HL-60/S4 (cell line): ENCODE data around the gene IGSF21.

Experiments used
- in situ Hi-C: fragments of 300-500 bp; cut with MboI; formaldehyde crosslinking; loops from 2 replicates; pipeline ENCODE4 v1.14.3; 2022; ENCODE audit warnings: low sequenced_read_pairs

Gene IGSF21

DNA sequence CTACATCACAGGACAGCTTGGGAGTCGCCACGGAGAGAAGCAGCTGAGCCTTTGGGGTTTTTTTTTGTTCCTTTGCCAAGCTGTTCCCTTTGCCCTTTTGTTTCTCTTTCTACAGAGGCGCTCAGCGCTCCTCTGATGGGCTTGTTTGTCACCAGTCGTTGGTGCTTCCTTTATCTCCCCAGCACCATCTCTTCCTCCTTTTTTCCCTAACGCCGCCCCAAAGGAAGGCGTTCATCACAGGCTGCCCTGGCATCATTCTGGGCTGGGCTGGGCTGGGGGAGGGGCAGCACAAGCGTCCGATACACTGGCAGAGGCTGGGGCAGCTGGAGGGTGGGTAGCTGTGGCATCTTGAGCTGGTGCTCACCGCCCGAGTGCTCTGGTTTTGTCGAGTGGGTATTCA, 10.5 kb downstream of the IGSF21 start:
- in situ Hi-C loops, result no loop called here

DNA sequence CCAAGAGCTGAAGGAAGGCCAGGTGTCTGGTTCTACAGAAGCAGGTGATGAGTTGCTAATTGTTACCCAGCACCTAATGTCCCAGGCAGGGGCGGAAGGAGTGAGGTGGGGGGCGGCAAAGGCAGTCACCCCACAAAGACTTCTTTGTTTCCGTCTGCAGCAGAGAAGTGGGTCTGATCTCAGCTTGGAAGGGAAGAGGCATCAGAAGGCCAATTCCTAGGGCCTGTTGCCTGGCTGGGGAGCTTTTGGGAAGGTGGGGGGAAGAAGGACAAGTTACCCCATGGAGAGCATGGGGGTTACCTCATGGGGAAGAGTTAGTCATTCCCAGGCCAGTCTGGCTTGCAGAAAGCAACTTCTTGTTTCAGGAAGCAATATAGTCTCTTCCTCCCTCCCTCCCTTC, 10.9 kb downstream of the IGSF21 start:
- in situ Hi-C loops, result no loop called here

- in situ Hi-C loops, result no loop called here
Measured at GRCh38 chr1:18119289-18119688, 11.7 kb downstream of the IGSF21 start.

- in situ Hi-C loops, result no loop called here
Measured at GRCh38 chr1:18119771-18120377, 12.3 kb downstream of the IGSF21 start.

- in situ Hi-C loops, result no loop called here
Measured at GRCh38 chr1:18120638-18121037, 13.0 kb downstream of the IGSF21 start.

DNA sequence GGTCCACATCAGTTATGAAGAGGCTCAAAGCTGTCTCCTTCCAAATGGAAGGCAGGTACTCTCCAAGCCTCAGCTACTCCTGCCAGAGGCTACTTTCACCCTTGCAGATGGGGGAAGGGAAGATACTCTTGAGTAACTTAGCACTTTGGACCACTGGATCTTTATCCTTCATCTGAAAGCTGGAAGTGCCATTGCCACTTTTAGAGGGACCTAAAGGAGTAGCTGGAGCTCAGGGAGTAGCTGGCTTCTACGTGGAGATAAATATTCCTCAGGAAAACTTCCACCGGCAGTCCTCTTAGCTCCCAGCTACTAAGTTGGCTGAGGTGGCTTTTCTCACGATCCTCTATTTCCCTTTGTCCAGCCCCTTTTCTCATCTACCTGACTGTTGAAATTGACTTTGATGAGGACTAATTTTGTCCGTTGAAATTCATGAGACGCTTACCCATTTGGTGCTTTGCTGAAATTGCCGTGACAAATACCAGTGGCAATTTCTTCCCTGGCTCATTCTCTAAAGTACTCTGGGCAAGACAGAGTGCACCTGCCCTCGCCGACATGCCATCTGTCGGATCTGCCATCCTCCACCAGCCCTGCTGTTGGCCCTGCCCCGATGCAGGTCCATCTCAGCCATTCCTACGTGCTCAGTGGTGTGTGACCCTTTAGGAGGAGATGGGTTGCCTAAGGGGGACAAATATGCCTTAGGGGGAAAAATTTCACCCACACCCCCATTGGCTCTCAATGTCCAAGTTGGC, 13.6 kb downstream of the IGSF21 start:
- in situ Hi-C loops, result no loop called here

DNA sequence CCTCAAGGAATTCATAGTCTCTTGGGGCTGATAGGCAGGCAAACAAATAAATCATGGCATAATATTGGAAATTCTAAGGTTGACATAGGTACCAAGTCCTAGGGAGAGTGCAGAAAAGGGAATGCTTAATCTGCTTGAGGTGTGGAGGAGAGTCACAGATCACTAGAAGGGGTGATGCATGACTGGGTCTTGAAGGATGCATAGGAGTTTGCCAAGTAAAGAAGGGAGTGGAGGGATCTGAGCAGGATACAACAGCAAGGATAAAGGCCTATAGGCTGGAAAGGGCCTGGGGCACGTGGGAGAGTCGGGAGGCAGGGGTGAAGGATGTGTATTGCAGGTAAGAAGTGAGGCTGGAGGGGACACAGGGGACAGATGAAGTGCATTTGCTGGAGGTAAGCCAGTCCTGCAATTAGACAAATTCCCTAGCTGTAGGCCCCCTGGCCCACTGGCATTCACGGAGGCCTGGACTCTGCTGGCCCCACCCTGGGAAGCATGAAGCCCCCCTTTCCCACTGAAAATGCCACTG, 15.9 kb downstream of the IGSF21 start:
- in situ Hi-C loops, result no loop called here

DNA sequence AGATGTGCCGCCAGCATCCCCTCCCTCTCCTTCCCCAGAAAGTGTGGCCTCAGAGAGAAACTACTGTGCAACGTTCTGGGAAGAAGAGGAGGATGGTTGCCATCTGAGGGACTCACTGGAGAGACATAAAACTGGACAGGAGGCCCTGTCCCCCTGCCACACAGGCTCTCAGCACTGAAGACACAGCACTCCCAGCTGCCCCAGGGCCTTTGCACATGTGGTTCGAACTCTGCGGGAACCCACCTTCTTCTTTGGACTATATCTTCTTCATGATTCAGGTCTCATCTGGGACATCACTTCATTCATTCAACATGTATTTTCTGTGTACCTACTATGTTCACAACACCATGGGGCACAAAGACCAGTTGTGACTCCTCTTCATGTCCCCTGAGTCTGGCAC, 17.4 kb downstream of the IGSF21 start:
- in situ Hi-C loops, result no loop called here

GRCh38 chr1:18126616-18127015, 19.0 kb downstream of the IGSF21 start:
- in situ Hi-C loops, result no loop called here

DNA sequence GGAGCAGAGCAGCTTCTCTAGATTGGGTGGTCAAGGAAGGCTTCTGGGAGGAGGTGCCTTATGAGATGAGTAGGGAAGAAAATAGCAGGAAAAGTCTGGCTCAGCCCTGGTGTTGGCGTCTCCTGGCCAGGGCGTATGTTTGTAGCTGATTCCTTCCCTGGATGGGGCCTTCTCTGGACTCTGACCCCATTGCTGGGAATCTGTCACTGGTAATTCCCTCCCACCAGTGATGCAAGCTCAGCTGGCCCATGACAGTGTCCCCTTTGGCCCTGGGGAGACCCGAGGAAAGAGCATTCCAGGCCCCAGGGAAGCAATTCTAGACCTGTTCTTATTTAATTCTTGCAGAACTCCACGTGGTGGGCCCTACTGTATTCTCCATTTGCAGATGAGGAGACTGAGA, 20.7 kb downstream of the IGSF21 start:
- in situ Hi-C loops, result no loop called here

GRCh38 chr1:18130356-18130755, 22.8 kb downstream of the IGSF21 start:
- in situ Hi-C loops, result no loop called here

DNA sequence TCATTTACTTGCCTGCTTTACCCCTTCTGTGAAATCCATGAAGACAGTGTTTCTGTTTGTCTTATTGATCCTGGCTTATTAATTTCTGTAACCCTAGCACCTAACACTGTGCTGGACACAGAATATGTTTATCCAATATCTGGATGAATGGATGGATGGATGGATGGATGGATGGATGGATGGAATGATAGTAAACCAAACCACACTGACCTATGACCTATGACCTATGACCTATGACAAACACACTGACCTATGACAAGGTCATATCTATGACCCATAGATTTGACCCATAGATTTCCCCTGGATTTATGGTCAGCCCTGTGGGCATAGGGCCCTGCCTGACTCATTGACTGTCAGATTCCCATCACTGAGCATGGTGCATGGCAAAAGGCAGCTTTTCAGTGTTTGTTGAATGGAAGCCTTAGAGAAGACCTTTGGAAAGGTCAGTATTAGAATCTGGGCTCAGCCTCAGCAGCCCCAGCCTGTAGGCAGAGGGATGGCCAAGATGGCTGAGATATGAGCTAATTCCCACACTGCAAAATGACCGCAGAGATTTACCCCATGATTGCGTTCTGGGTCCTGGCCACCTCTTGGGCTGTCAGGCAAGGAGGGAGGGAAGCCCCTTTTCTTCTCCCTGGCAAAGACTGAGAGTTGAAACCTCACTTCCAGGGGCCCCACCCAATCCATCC, 24.6 kb downstream of the IGSF21 start:
- in situ Hi-C loops, result no loop called here

DNA sequence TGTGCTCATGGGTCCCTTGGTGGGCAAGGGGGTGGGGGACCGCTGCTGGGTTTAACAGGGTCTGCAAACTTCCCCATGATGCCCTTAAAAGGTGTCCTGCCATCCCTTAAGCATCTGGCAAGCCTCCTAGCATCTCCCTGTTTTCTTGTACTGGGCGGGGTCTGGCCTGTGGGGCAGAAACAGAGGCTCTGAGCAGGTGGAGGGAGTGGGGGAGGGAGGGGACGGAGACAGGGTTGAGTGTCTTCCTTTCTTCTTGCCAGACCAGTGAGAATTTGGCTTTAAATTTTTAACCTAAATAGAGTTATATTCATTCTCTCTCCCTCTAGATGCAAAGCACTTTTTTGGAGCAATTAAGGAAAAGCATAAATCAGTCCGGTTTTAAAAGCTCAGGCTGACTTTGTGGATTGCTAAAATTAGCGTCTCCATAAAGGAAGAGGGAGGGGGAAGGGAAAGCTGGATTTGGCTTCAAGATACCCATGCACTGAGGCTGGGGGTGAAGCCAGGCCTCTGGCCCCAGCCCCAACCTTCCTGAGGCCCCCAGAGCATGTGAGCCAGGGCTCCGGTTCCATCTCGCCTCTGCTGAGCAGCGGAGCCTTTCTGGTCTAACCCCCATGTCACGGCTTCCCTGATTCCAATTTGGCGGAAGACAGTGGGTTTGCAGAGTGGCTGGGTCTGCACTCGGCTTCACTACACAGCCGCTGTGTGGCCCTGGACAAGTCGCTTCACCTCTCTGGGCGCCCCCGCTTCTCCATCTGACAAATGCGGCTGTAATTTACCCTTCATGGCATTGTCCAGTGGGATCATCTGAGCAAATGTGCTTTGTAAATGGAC, 25.3 kb downstream of the IGSF21 start:
- in situ Hi-C loops, result no loop called here

DNA sequence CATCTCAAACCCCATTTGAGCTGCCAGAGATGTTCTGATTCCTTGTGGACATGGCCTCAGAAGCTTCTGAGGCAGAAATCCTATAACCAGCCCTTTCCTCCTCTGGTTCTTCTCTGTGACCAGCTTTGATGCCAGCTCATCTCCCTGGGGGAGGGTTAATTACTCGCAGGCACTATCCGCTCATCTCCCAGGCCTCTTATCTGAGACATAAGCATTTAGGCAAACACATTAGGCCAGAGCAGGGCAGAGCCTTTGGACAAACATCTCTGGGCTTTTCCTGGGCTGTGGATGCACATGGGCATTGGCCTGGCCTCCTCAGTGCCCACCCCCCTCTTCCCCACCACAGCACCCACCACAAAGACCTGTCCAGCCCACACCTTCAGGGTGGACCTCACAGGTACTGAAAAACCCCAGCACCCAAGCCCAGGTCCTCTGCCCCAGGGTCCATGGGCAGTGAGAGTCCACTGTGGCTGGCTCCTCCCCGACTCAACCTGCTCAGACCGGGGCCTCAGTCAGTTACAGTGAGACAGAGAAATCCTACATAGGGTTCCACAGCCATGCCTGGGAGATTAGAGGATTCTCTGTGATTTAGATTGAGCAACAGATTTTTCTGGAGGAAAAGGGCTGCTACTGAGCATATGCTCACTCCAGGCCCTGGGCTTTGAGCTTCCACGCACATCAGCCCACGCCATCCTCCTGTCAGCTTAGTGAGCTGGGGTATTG, 26.9 kb downstream of the IGSF21 start:
- in situ Hi-C loops, result no loop called here

GRCh38 chr1:18137759-18138345, 30.3 kb downstream of the IGSF21 start:
- in situ Hi-C loops, result no loop called here

GRCh38 chr1:18139198-18139981, 31.8 kb downstream of the IGSF21 start:
- in situ Hi-C loops, result no loop called here

DNA sequence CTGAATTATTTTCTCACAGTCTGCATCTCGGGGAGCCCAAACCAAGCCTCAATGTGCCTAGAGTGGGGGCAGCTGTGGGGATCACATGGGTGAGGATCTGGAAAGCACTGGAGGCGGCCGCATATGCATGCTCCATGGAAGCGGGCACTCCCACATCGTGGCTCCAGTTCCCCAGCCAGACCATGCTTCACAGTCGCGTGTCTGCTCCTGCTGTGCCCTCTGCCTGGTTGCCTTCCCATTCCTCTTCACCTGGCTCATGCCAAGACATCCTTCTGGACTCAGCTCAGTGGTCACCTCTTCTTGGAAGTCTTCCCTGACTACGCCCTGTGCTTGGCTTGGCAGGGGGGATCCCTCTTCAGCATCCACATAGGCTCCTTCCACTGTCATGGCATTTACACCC, 32.8 kb downstream of the IGSF21 start:
- in situ Hi-C loops, result no loop called here

- in situ Hi-C loops, result no loop called here
Measured at GRCh38 chr1:18141661-18142060, 34.1 kb downstream of the IGSF21 start.

DNA sequence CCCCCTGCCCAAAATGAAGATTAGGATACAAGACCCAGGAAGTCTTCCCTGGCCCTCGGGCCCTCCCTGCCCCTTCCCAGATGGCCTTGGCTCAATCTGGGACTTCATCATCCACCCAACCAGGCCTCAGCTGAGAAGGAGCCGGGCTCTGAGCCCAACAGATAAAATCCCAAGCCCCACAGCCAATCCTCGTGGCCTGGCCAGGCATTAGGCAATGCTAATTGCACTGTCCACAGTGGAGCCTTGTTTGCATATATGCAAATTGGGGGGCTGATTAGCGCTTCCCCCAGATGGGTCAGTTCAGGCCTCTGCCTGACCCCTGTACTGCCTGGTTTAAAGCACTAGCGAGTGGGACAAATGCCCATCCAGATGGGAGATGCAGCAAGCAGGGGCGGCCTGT, 34.9 kb downstream of the IGSF21 start:
- in situ Hi-C loops, result no loop called here
